ENCODE results near the gene DUSP18.

DNA sequence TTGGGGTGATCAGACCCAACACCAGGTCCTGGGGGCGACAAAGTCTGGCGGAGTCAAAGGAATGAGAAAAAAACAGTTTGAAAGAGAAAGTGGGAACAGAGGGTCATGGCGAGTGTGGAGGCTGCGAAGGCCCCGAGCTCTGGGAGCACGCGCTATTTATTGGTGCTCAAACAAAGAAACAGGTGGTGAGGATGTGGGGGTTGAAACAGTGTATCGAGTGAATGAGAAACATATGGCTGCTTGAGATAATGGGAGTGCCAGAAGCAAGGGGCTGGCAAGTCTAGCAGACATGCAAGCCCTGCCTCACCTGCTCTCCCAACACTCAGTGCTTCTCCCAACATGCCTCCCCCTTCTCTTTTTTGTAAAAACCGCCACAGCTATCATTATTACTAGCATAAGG is 7.8 kb upstream of the DUSP18 start:
- TF ChIP-seq CTCF (IDR thresholded peaks at IDR 0.05; ENCODE audit: low read depth, low read length), result no peak
- TF ChIP-seq POLR2A (IDR thresholded peaks at IDR 0.05; ENCODE audit: extremely low read depth, insufficient read length), result no peak
